ENCODE data around the gene DNAJA3. TPM values are rescaled to one million over a fixed set of nuclear protein-coding genes. Genes with fewer than 3 reads are reported as not detected.

The DNAJA3 gene
- total and polyA plus RNA-seq, 2 of the 4 experiments (the other 2 are of a cell fraction), result 38.0 to 40.2 TPM

DNA sequence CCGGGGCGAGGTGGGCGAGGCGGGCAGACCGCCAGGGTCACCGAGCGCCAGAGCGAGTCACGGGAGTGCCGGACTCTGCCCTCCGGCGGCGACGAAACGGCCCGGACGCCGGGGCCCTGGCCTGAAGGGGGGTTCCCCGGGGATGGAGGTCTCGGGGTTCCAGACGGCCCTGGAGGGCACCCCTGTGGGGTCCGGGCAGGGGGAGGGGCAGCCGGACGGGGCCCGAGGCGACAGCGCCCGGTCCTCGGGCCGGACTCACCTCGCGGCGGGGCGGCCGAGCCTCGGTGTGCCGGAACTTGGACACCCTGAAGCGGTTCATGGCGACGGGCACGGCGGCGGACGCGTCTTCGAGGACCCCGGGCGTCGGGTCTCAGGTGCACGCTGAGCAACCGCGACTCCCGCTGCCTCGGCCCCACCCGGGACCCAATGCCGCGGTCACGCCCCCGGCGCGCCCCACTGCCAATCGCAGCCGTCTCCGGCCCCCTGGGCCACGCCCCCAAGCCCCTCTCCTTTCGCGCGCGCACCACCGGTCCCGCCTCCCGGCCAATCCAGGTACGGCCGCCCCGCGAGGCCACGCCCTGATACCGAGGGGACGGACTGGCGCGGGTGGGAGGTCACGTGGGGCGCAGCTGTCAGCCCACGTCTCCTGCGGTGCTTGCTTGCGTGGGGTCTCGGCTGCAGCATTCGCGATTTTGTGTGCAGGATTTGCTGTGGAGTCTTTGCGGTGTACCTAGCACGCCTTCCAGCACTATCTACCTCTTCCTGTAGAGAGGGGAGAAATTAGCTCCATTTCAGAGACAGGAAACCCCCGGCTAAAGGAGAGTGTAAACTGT, 9.3 kb upstream of the DNAJA3 start, which contains the start of gene CORO7:
Gene CORO7 (minus strand): TSS at position 397 of the 833 bp plus-strand sequence. CDS start 78 bp downstream, at position 319.
- Histone ChIP-seq H3K79me1 (ENCODE audit: low read depth in 1 of 2, low read length in 2 of 2) (peaks cover 15 to 44% of the 10 kb centered on the region in 2 experiments), H3K9me3 (ENCODE audit: control insufficient read depth, insufficient read depth, low read length) (no peaks in the 10 kb centered on the region), H2BK15ac (ENCODE audit: low read depth, low read length) (peak within 1 kb of the TSS; percentile 44; the same call in 1 of the 3 replicates), H2BK120ac (ENCODE audit: low read depth, low read length) (peak within 1 kb of the TSS; percentile 3; the same call in 1 of the 2 replicates), H3K18ac (ENCODE audit: low read depth, low read length) (no peak within 1 kb of the TSS), H2BK20ac (ENCODE audit: low read depth, low read length) (no peak within 1 kb of the TSS), H3K56ac (ENCODE audit: extremely low read depth, insufficient read depth, low read length) (no peak within 1 kb of the TSS; the same call in 1 of the 2 replicates), H2AK5ac (ENCODE audit: low read depth, low read length) (peak within 1 kb of the TSS; percentile 94), H4K91ac (ENCODE audit: insufficient read depth, low read depth, low read length) (peak within 1 kb of the TSS; percentile 46; the same call in 1 of the 2 replicates), H3K4me3 (ENCODE audit: insufficient read depth, low read depth, low read length) (peak within 1 kb of the TSS; percentile 79), H3K4ac (ENCODE audit: low read depth, low read length) (peak within 1 kb of the TSS; percentile 74), H4K8ac (ENCODE audit: low read depth in 2 of 2, low read length in 2 of 2) (peak within 1 kb of the TSS in 1 of 2 experiments; percentile 87; a peak in 3 of 4 replicates), H3K9ac (ENCODE audit: low read depth, low read length) (peak within 1 kb of the TSS; percentile 56), H3K27me3 (ENCODE audit: control insufficient read depth, insufficient read depth, low read length) (no peaks in the 10 kb centered on the region), H3K9me1 (ENCODE audit: insufficient read depth, low read length) (peaks cover 12% of the 10 kb centered on the region), H3K36me3 (ENCODE audit: control insufficient read depth, insufficient read depth, low read length) (peaks cover 7% of the 10 kb centered on the region), H3K4me2 (ENCODE audit: low read depth, low read length) (peak within 1 kb of the TSS; percentile 99), H2AFZ (replicated peaks; ENCODE audit: low read length, poor library complexity) (peak within 1 kb of the TSS; percentile 93), H4K20me1 (ENCODE audit: insufficient read depth, low read length) (peaks cover 35% of the 10 kb centered on the region), H2BK5ac (ENCODE audit: low read depth, low read length, poor library complexity, severe bottlenecking) (peak within 1 kb of the TSS; percentile 11), H3K27ac (ENCODE audit: insufficient read depth, low read length) (peak within 1 kb of the TSS; percentile 65), H3K4me1 (ENCODE audit: control insufficient read depth, insufficient read depth, low read length) (peaks cover 9% of the 10 kb centered on the region), H4K5ac (ENCODE audit: low read depth, low read length) (no peak within 1 kb of the TSS; the same call in 1 of the 2 replicates), H3K23ac (ENCODE audit: low read depth, low read length) (peak within 1 kb of the TSS; percentile 96), H3K14ac (replicated peaks; ENCODE audit: low read depth, low read length) (peak within 1 kb of the TSS; percentile 85), H2AK9ac (replicated peaks; ENCODE audit: low read depth, low read length, poor library complexity) (peak within 1 kb of the TSS; percentile 97)
- ChIA-PET CTCF (interaction anchor here (0.6 to 1.3 kb wide), 2 partner anchors 12 to 14 kb away, joined by 3 to 4 read pairs; no protein-coding TSS in a partner anchor), POLR2A (ENCODE audit: unreplicated experiment) (interaction anchor here (0.6 kb wide), 1 partner anchor 101 kb away, joined by 9 read pairs; no protein-coding TSS in a partner anchor)
- TF ChIP-seq SMC3 (IDR thresholded peaks at IDR 0.05; ENCODE audit: low read depth, low read length) (no peak), NFE2L2 (IDR thresholded peaks at IDR 0.05; ENCODE audit: low read depth, low read length) (no peak), MAFK (IDR thresholded peaks at IDR 0.05; ENCODE audit: low read depth, low read length) (no peak), POLR2A (IDR thresholded peaks at IDR 0.05; ENCODE audit: low read depth, low read length) (peak; percentile 61), MXI1 (IDR thresholded peaks at IDR 0.05; ENCODE audit: borderline replicate concordance, low read depth, low read length) (peak; percentile 63; the same call in 1 of the 2 replicates), MAZ (IDR thresholded peaks at IDR 0.05; ENCODE audit: borderline replicate concordance, low read depth, low read length) (peak; percentile 42; the same call in 1 of the 2 replicates), RAD21 (IDR thresholded peaks at IDR 0.05; ENCODE audit: low read length) (no peak)
- TF ChIP-seq, protein P1, sequence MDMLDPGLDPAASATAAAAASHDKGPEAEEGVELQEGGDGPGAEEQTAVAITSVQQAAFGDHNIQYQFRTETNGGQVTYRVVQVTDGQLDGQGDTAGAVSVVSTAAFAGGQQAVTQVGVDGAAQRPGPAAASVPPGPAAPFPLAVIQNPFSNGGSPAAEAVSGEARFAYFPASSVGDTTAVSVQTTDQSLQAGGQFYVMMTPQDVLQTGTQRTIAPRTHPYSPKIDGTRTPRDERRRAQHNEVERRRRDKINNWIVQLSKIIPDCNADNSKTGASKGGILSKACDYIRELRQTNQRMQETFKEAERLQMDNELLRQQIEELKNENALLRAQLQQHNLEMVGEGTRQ (IDR thresholded peaks at IDR 0.05; ENCODE audit: low read depth, low read length), result peak; percentile 96
- 0% methylated on average over 43 of the region's 92 CpGs; no CpG with 5 or more reads in 1 of the 2 experiments for WGBS, 2 experiments (ENCODE audit: extremely low coverage in 2 of 2, insufficient read length in 1 of 2)
- dilution Hi-C loops (cut with HindIII; ENCODE audit: low sequenced_read_pairs, unreplicated experiment) (no loop called here), in situ Hi-C loops (cut with MboI; ENCODE audit: low sequenced_read_pairs) (no loop called here), intact Hi-C loops (cut with micrococcal nuclease) (loop anchor here (10.0 kb wide), 1 partner anchor 128 kb away; no protein-coding TSS in a partner anchor)
- ATAC-seq (ENCODE audit: low read depth) (peak; percentile 97), DNase-seq (peak; percentile 76)
- no TSS peak for BruUV-seq (replicated peaks)
